ENCODE measurements around the gene SLC18A2. TPM values are rescaled to one million over a fixed set of nuclear protein-coding genes. Genes with fewer than 3 reads are reported as not detected.

Gene SLC18A2
- total RNA-seq, 2 experiments from 2014 or later: not detected

DNA sequence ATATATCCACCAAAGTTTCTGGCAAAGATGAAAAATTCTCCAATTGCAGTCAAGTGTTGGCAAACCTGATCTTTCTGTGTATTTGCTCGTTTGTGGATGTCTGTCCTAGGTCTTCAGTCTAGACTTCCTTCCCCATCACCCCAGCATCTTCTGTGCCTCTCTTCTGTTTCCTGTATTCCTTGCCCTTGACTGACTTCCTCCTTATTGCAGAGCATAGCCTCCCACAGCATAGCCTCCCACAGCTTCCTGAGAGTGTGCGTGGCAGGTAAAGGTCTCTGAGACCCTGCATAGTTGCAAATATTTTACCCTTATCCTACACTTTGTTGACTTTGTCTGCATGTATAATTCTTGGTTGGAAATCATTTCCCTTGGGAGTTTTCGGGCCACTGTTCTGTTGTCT, 18.4 kb downstream of the SLC18A2 start:
- no peaks in the 10 kb centered on the region for H3K9me3 Mint-ChIP-seq (ENCODE audit: low read depth)
- ATAC-seq (no peak), DNase-seq (no peak)
- CTCF ChIA-PET: interaction anchor here (1.5 kb wide), 1 partner anchor 43 kb away, joined by 3 read pairs; no protein-coding TSS in a partner anchor
- H3K27me3 Mint-ChIP-seq: peaks cover 39% of the 10 kb centered on the region
- H3K4me1 Mint-ChIP-seq: peaks cover 6% of the 10 kb centered on the region
- no peak overlapping the region for H3K27ac Mint-ChIP-seq
- H3K36me3 Mint-ChIP-seq: no peaks in the 10 kb centered on the region
- H3K4me3 Mint-ChIP-seq: no peak overlapping the region

DNA sequence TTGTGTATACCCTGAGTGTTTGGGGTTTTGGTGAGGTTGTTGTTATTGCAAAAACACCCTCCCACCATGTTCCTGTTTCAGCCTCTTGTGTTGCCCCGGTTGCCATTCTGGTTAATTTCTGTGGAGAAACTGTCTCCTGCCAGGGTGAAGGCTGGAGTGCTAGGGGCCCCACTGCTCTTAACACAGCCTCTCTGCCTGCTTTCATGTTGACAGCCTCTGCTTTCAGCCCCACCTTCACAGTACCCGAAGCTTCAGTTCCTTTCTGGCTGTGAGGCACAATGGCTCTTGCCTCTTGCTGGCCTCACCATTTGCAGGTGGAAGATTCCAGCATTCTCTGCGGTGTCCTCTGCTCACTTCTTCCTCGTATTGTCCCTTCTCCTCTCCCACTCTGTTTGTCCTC, 19.2 kb downstream of the SLC18A2 start:
- Mint-ChIP-seq H3K4me1 (peaks cover 6% of the 10 kb centered on the region), H3K36me3 (no peaks in the 10 kb centered on the region), H3K27me3 (peaks cover 39% of the 10 kb centered on the region), H3K4me3 (no peak overlapping the region), H3K9me3 (ENCODE audit: low read depth) (no peaks in the 10 kb centered on the region), H3K27ac (no peak overlapping the region)
- CTCF ChIA-PET: no interaction called here
- ATAC-seq (no peak), DNase-seq (peak; percentile 26)

DNA sequence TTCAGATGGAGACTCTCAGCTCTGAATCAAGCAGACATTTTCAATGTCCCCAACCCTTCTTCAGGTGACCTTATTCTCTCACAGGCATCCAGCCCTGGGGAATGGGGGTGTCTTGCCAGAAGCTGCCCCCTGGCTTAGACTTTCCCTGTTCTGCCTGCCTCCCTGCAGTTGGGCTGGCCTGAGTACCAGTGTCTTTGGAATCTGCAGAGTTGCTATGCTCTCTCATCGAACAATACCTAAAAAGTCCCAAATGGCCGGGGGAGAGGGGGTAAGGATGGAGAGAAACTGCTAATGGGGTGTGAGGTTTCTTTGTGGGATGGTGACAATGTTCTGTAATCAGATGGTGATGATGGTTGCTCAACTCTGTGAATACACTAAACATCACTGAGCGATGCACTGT, 20.6 kb downstream of the SLC18A2 start:
- Mint-ChIP-seq H3K27me3 (peaks cover 39% of the 10 kb centered on the region), H3K4me3 (no peak overlapping the region), H3K4me1 (peaks cover 6% of the 10 kb centered on the region), H3K9me3 (ENCODE audit: low read depth) (no peaks in the 10 kb centered on the region), H3K36me3 (no peaks in the 10 kb centered on the region), H3K27ac (no peak overlapping the region)
- ATAC-seq (no peak), DNase-seq (no peak)
- CTCF ChIA-PET: no interaction called here

- Mint-ChIP-seq H3K27me3 (peaks cover 39% of the 10 kb centered on the region), H3K4me3 (no peak overlapping the region), H3K4me1 (peaks cover 6% of the 10 kb centered on the region), H3K36me3 (no peaks in the 10 kb centered on the region), H3K9me3 (ENCODE audit: low read depth) (no peaks in the 10 kb centered on the region), H3K27ac (no peak overlapping the region)
- DNase-seq: no peak
- CTCF ChIA-PET: interaction anchor here (1.1 kb wide), 1 partner anchor 11 kb away, joined by 3 read pairs; no protein-coding TSS in a partner anchor
- ATAC-seq: no peak
Measured at GRCh38 chr10:117262291-117262902, 21.5 kb downstream of the SLC18A2 start.

GRCh38 chr10:117262903-117263293, 22.0 kb downstream of the SLC18A2 start:
- CTCF ChIA-PET: interaction anchor here (1.1 kb wide), 1 partner anchor 10 kb away, joined by 3 read pairs; no protein-coding TSS in a partner anchor
- ATAC-seq (no peak), DNase-seq (no peak)
- no peaks in the 10 kb centered on the region for H3K36me3 Mint-ChIP-seq
- H3K27me3 Mint-ChIP-seq: peaks cover 36% of the 10 kb centered on the region
- H3K9me3 Mint-ChIP-seq (ENCODE audit: low read depth): no peaks in the 10 kb centered on the region
- H3K27ac Mint-ChIP-seq: no peak overlapping the region
- H3K4me1 Mint-ChIP-seq: peaks cover 6% of the 10 kb centered on the region
- H3K4me3 Mint-ChIP-seq: no peak overlapping the region

DNA sequence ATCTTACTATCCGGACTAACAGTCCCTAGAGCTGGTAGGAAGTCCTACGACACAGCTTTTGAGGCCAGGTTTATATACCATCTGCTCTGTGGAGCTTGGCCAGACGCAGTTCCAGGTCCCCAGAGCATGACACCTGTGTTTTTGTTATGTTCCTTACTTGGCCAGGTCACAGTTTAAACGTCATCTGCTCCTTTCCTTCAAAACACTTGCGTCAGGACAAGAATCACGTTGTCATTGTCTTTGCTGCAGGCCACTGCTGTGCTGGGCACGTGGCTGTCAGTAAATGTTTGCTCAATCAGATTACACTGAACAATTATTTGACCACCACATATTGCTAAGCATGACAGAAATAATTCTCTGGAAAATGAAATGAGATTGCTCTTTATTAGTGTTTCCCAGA, 23.9 kb downstream of the SLC18A2 start:
- ATAC-seq (no peak), DNase-seq (no peak)
- peaks cover 25% of the 10 kb centered on the region for H3K27me3 Mint-ChIP-seq
- H3K9me3 Mint-ChIP-seq (ENCODE audit: low read depth): no peaks in the 10 kb centered on the region
- no peak overlapping the region for H3K4me3 Mint-ChIP-seq
- H3K27ac Mint-ChIP-seq: no peak overlapping the region
- CTCF ChIA-PET: no interaction called here
- no peaks in the 10 kb centered on the region for H3K36me3 Mint-ChIP-seq
- peaks cover 3% of the 10 kb centered on the region for H3K4me1 Mint-ChIP-seq

- Mint-ChIP-seq H3K27ac (no peak overlapping the region), H3K36me3 (no peaks in the 10 kb centered on the region)
Measured at GRCh38 chr10:117266400-117266799, 25.5 kb downstream of the SLC18A2 start.

GRCh38 chr10:117266812-117267211, 25.9 kb downstream of the SLC18A2 start:
- H3K9me3 Mint-ChIP-seq (ENCODE audit: low read depth): no peaks in the 10 kb centered on the region
- ATAC-seq (no peak), DNase-seq (no peak)
- no peaks in the 10 kb centered on the region for H3K4me1 Mint-ChIP-seq
- CTCF ChIA-PET: interaction anchor here (1.0 to 1.6 kb wide), 2 partner anchors 50 to 92 kb away, joined by 3 read pairs; no protein-coding TSS in a partner anchor
- peaks cover 6% of the 10 kb centered on the region for H3K27me3 Mint-ChIP-seq
- H3K27ac Mint-ChIP-seq: no peak overlapping the region
- H3K36me3 Mint-ChIP-seq: no peaks in the 10 kb centered on the region
- H3K4me3 Mint-ChIP-seq: no peak overlapping the region

More at GRCh38 chr10:117266400-117266799, 25.5 kb downstream of the SLC18A2 start:
- CTCF ChIA-PET: interaction anchor here (0.7 to 1.6 kb wide), 3 partner anchors 50 to 1192 kb away, joined by 3 read pairs; no protein-coding TSS in a partner anchor
- no peak overlapping the region for H3K4me3 Mint-ChIP-seq
- no peak for ATAC-seq
- DNase-seq: no peak
- peaks cover 9% of the 10 kb centered on the region for H3K27me3 Mint-ChIP-seq
- no peaks in the 10 kb centered on the region for H3K9me3 Mint-ChIP-seq (ENCODE audit: low read depth)
- H3K4me1 Mint-ChIP-seq: no peaks in the 10 kb centered on the region

DNA sequence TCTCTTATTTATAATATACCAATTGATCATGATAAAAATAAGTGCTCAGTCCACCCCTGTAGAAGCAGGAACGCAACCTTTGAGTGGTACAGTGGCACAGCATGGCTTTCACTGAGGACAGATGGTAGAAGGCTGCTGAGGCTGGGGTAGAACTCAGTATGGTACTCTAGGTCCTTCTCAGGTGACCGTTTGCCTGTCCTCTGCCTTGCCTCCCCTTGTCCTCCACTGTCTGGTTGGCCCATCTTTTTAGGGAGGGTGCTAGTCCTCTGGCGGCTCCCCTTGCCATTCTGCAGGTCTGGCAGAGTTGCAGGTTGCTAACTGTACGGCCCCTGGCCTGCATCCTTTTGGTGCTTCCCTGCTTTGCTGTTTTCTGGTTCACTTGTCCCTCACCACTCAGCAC, 27.3 kb downstream of the SLC18A2 start:
- Mint-ChIP-seq H3K4me3 (no peak overlapping the region), H3K36me3 (no peaks in the 10 kb centered on the region), H3K27me3 (no peaks in the 10 kb centered on the region), H3K4me1 (no peaks in the 10 kb centered on the region), H3K27ac (no peak overlapping the region), H3K9me3 (ENCODE audit: low read depth) (no peaks in the 10 kb centered on the region)
- DNase-seq: no peak
- CTCF ChIA-PET: interaction anchor here (1.6 kb wide), 1 partner anchor 52 kb away, joined by 3 read pairs; no protein-coding TSS in a partner anchor
- no peak for ATAC-seq

- CTCF ChIA-PET: no interaction called here
- H3K27ac Mint-ChIP-seq: no peak overlapping the region
- H3K27me3 Mint-ChIP-seq: no peaks in the 10 kb centered on the region
- H3K4me3 Mint-ChIP-seq: no peak overlapping the region
- no peaks in the 10 kb centered on the region for H3K9me3 Mint-ChIP-seq (ENCODE audit: low read depth)
- ATAC-seq (no peak), DNase-seq (no peak)
- H3K4me1 Mint-ChIP-seq: no peaks in the 10 kb centered on the region
- no peaks in the 10 kb centered on the region for H3K36me3 Mint-ChIP-seq
Measured at GRCh38 chr10:117268907-117269306, 28.0 kb downstream of the SLC18A2 start.

DNA sequence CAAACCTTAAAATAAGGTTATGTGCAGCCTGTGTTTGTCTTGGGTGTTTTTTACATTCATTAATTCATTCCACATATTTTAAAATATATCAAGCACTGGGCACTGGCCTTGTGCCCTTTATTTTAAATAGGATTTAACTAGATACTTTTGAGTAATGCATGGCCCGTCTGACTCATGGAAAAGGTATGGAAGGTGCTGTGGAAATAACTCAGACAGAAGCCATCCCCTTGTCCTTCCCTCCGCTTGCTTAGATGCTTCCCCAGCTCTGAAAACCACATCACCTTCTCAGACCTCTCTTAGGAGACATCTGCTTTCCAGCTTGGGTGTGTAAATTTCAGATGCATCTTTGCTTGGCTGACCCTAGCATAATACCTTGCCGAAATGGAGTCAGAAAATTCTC, 30.5 kb downstream of the SLC18A2 start:
- ATAC-seq (no peak), DNase-seq (no peak)
- H3K4me3 Mint-ChIP-seq: no peak overlapping the region
- H3K4me1 Mint-ChIP-seq: no peaks in the 10 kb centered on the region
- CTCF ChIA-PET: no interaction called here
- H3K36me3 Mint-ChIP-seq: no peaks in the 10 kb centered on the region
- H3K9me3 Mint-ChIP-seq (ENCODE audit: low read depth): no peaks in the 10 kb centered on the region
- no peak overlapping the region for H3K27ac Mint-ChIP-seq
- H3K27me3 Mint-ChIP-seq: no peaks in the 10 kb centered on the region

GRCh38 chr10:117272195-117273076, 31.5 kb downstream of the SLC18A2 start:
- CTCF ChIA-PET: interaction anchor here (0.9 kb wide), 1 partner anchor 10 kb away, joined by 3 read pairs; no protein-coding TSS in a partner anchor
- DNase-seq (no peak), ATAC-seq (no peak)
- Mint-ChIP-seq H3K27me3 (no peaks in the 10 kb centered on the region), H3K4me1 (no peaks in the 10 kb centered on the region), H3K9me3 (ENCODE audit: low read depth) (no peaks in the 10 kb centered on the region), H3K36me3 (no peaks in the 10 kb centered on the region), H3K4me3 (no peak overlapping the region), H3K27ac (no peak overlapping the region)

GRCh38 chr10:117273980-117274379, 33.1 kb downstream of the SLC18A2 start:
- CTCF ChIA-PET: interaction anchor here (0.9 kb wide), 1 partner anchor 11 kb away, joined by 3 read pairs; no protein-coding TSS in a partner anchor
- no peaks in the 10 kb centered on the region for H3K4me1 Mint-ChIP-seq
- H3K4me3 Mint-ChIP-seq: no peak overlapping the region
- H3K27ac Mint-ChIP-seq: no peak overlapping the region
- no peaks in the 10 kb centered on the region for H3K27me3 Mint-ChIP-seq
- DNase-seq: no peak
- no peaks in the 10 kb centered on the region for H3K9me3 Mint-ChIP-seq (ENCODE audit: low read depth)
- H3K36me3 Mint-ChIP-seq: no peaks in the 10 kb centered on the region
- ATAC-seq: no peak

Measured in activated CD8-positive, alpha-beta memory T cell treated with anti-CD3 and anti-CD28 coated beads, Interleukin-2, amount 10 ng/mL, durations not matched to agents 7 days and 5 days (primary cell).